GM12878 (cell line): ENCODE measurements around the gene OLR1. TPM values are rescaled to one million over a fixed set of nuclear protein-coding genes. Genes with fewer than 3 reads are reported as not detected.

Experiments used
- BMI1 ChIP-seq: fragments of 450-650 bp; IDR thresholded peaks from 2 replicates; pipeline ENCODE4 v1.6.1; 2016; ENCODE audit warnings: mild to moderate bottlenecking, moderate library complexity, borderline replicate concordance
- HDAC2 ChIP-seq: fragments of 200-600 bp; sonication (generic); IDR thresholded peaks from 2 replicates; pipeline ENCODE4 v1.6.1; 2017
- PAX5 ChIP-seq: IDR thresholded peaks from 2 replicates; pipeline ENCODE4 v1.6.1; 2011; ENCODE audit warnings: low read depth, low read length, borderline replicate concordance
- POLR2A ChIP-seq: IDR thresholded peaks from 2 replicates; pipeline ENCODE4 v1.6.1; 2011; ENCODE audit warnings: low read depth, mild to moderate bottlenecking, low read length
- RCOR1 ChIP-seq: conservative IDR thresholded peaks from 2 replicates; pipeline ENCODE4 v1.6.1; 2012; ENCODE audit warnings: low read depth, low read length, improper control_type of control experiment
- SPI1 ChIP-seq: IDR thresholded peaks from 2 replicates; pipeline ENCODE4 v1.6.1; 2011; ENCODE audit warnings: low read depth, mild to moderate bottlenecking, low read length, moderate library complexity, borderline replicate concordance; ENCODE audit not compliant: insufficient read depth
- WRNIP1 ChIP-seq: IDR thresholded peaks from 2 replicates; pipeline ENCODE4 v1.6.1; 2011; ENCODE audit warnings: low read depth, low read length, improper control_type of control experiment, borderline replicate concordance
- YBX1 ChIP-seq: fragments of 450-650 bp; IDR thresholded peaks from 2 replicates; pipeline ENCODE4 v1.6.1; 2016; ENCODE audit warnings: antibody characterized with exemption
- polyA plus RNA-seq, 11 experiments: library from polyadenylated mRNA; depleted of rRNA in 4 of 11; unstranded in 6 of 11; stranded (reverse) in 5 of 11; fragments of >200 nt; fragmentation: Nextera tagmentation in 4 of 11; fragmentation: Illumina TruSeq in 1 of 11; extraction: Ambion mirVana in 4 of 11; extraction: Trizol in 1 of 11; gene quantifications; 1 replicate in 1 of 11; 2 replicates in 10 of 11; pipeline versions ENCODE4 v1.2.1 to v1.2.3, GENCODE V29; 2011 to 2016; ENCODE audit warnings: inconsistent platforms in 2 of 11, missing spikeins in 2 of 11, low read depth in 1 of 11
- total RNA-seq, 4 experiments: library from RNA; depleted of rRNA in 3 of 4; stranded (reverse); fragments of >200 nt in 3 of 4; fragmentation: Illumina TruSeq in 1 of 4; extraction: Trizol in 1 of 4; gene quantifications; 2 replicates each; pipeline versions ENCODE4 v1.2.1 to v1.2.3, GENCODE V29; 2013 to 2021
- TF ChIP-seq, protein P1 (sequence below): IDR thresholded peaks from 2 replicates; pipeline ENCODE4 v1.6.1; 2012; ENCODE audit warnings: mild to moderate bottlenecking, low read depth, low read length
- TF ChIP-seq, protein P2 (sequence below): fragments of 150-350 bp; IDR thresholded peaks from 2 replicates; pipeline ENCODE4 v1.6.1; 2016; ENCODE audit warnings: low read depth, low read length
- TF ChIP-seq, protein P3 (sequence below): fragments of 450-650 bp; IDR thresholded peaks from 2 replicates; pipeline ENCODE4 v1.6.1; 2017; ENCODE audit warnings: mild to moderate bottlenecking, low read depth, inconsistent platforms; ENCODE audit not compliant: poor library complexity, severe bottlenecking
- TF ChIP-seq, protein P4 (sequence below): IDR thresholded peaks from 2 replicates; pipeline ENCODE4 v1.6.1; 2012; ENCODE audit warnings: low read depth, low read length, improper control_type of control experiment

OLR1 gene
- total and polyA plus RNA-seq, 10 of the 15 experiments (the other 5 are each of a cell fraction or from before 2014, with no cell fraction given) = 0.08 TPM; not detected in 9

DNA sequence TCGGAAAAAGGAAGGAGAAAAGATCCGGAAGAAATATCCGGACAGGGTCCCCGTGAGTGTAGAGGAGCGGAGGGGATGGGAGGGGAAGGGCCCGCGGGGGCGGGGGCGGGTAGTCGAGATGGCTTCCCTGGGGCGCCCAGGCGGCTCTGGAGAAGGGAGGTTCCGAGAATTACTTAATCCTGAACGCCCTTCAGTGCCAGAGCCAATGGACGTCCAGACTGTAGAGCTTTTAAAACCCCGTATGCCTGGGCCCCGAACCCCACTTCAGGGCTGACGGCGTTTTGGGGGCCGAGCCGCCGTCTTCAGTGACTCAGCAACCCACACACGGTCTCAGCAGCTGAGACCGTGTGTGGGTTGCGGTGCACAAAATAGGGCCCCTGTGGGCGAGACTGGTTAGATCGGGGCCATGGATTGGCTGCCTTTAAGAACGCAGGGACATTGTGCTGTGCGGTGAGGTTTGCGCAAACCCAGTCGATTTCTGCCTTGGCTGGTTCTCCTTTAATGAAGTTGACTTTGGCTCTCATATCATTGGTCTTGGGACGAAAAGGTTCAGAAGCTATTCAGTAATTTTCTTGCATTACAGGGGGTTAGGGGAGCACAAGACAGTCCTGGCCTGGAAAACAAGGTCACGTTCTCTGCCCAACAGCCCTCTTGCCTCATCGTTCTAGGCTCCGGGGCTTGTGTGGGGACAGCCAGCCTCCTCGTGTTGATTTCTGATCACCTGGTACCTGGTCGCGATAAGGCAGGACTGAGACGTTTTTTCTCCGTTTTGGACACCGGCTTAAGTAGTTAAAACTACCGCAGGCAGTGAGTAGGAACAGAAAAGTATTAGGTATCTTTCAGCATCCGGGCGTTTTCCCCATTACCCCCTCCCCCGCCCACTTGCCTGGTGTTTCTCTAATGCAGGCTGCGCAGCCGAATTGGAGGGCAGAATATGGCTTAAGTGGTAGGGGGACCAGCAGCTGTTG lies 41.5 kb upstream of the OLR1 start (continued):
- TF ChIP-seq, protein P1, sequence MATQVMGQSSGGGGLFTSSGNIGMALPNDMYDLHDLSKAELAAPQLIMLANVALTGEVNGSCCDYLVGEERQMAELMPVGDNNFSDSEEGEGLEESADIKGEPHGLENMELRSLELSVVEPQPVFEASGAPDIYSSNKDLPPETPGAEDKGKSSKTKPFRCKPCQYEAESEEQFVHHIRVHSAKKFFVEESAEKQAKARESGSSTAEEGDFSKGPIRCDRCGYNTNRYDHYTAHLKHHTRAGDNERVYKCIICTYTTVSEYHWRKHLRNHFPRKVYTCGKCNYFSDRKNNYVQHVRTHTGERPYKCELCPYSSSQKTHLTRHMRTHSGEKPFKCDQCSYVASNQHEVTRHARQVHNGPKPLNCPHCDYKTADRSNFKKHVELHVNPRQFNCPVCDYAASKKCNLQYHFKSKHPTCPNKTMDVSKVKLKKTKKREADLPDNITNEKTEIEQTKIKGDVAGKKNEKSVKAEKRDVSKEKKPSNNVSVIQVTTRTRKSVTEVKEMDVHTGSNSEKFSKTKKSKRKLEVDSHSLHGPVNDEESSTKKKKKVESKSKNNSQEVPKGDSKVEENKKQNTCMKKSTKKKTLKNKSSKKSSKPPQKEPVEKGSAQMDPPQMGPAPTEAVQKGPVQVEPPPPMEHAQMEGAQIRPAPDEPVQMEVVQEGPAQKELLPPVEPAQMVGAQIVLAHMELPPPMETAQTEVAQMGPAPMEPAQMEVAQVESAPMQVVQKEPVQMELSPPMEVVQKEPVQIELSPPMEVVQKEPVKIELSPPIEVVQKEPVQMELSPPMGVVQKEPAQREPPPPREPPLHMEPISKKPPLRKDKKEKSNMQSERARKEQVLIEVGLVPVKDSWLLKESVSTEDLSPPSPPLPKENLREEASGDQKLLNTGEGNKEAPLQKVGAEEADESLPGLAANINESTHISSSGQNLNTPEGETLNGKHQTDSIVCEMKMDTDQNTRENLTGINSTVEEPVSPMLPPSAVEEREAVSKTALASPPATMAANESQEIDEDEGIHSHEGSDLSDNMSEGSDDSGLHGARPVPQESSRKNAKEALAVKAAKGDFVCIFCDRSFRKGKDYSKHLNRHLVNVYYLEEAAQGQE = no peak
- TF ChIP-seq, protein P2, sequence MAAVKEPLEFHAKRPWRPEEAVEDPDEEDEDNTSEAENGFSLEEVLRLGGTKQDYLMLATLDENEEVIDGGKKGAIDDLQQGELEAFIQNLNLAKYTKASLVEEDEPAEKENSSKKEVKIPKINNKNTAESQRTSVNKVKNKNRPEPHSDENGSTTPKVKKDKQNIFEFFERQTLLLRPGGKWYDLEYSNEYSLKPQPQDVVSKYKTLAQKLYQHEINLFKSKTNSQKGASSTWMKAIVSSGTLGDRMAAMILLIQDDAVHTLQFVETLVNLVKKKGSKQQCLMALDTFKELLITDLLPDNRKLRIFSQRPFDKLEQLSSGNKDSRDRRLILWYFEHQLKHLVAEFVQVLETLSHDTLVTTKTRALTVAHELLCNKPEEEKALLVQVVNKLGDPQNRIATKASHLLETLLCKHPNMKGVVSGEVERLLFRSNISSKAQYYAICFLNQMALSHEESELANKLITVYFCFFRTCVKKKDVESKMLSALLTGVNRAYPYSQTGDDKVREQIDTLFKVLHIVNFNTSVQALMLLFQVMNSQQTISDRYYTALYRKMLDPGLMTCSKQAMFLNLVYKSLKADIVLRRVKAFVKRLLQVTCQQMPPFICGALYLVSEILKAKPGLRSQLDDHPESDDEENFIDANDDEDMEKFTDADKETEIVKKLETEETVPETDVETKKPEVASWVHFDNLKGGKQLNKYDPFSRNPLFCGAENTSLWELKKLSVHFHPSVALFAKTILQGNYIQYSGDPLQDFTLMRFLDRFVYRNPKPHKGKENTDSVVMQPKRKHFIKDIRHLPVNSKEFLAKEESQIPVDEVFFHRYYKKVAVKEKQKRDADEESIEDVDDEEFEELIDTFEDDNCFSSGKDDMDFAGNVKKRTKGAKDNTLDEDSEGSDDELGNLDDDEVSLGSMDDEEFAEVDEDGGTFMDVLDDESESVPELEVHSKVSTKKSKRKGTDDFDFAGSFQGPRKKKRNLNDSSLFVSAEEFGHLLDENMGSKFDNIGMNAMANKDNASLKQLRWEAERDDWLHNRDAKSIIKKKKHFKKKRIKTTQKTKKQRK = no peak
- no peak for TF ChIP-seq PAX5
- no peak for TF ChIP-seq BMI1
- no peak for TF ChIP-seq YBX1
- TF ChIP-seq, protein P3, sequence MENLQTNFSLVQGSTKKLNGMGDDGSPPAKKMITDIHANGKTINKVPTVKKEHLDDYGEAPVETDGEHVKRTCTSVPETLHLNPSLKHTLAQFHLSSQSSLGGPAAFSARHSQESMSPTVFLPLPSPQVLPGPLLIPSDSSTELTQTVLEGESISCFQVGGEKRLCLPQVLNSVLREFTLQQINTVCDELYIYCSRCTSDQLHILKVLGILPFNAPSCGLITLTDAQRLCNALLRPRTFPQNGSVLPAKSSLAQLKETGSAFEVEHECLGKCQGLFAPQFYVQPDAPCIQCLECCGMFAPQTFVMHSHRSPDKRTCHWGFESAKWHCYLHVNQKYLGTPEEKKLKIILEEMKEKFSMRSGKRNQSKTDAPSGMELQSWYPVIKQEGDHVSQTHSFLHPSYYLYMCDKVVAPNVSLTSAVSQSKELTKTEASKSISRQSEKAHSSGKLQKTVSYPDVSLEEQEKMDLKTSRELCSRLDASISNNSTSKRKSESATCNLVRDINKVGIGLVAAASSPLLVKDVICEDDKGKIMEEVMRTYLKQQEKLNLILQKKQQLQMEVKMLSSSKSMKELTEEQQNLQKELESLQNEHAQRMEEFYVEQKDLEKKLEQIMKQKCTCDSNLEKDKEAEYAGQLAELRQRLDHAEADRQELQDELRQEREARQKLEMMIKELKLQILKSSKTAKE = no peak
- TF ChIP-seq WRNIP1 = no peak
- TF ChIP-seq POLR2A = no peak
- no peak for TF ChIP-seq SPI1
- TF ChIP-seq RCOR1 = no peak
- TF ChIP-seq, protein P4, sequence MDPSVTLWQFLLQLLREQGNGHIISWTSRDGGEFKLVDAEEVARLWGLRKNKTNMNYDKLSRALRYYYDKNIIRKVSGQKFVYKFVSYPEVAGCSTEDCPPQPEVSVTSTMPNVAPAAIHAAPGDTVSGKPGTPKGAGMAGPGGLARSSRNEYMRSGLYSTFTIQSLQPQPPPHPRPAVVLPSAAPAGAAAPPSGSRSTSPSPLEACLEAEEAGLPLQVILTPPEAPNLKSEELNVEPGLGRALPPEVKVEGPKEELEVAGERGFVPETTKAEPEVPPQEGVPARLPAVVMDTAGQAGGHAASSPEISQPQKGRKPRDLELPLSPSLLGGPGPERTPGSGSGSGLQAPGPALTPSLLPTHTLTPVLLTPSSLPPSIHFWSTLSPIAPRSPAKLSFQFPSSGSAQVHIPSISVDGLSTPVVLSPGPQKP = no peak
- no peak for TF ChIP-seq HDAC2
- TF ChIP-seq, all 136 proteins: peak for 7
